ENCODE data around the gene DSCAM. TPM values are rescaled to one million over a fixed set of nuclear protein-coding genes. Genes with fewer than 3 reads are reported as not detected.

Gene DSCAM
- total RNA-seq, 2 donors from 2014 or later = 18.5 to 25.5 TPM

DNA sequence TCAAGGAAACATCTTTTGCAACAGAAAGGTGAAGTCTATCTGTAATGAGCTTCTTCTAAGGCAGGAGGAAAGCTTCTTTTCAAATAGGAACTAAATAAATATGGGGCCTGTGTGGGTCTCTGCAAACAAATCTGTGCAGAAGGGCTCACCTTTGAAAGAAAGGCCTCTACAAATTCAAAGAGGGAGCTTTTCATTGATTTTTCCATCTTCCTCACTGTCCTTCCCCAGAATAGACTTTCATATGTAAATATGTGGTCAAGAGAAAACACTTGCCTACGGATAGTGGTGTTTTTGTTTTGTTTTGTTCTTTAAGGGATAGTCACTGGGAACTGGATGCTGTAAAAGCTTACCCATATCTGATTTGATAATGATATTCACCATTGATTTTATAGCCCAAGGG, 223.4 kb downstream of the DSCAM start:
- WGBS, 2 experiments (ENCODE audit: insufficient coverage in 1 of 2, insufficient read length in 1 of 2) = 55% methylated on average over 1 of the region's 1 CpG; no CpG with 5 or more reads in 1 of the 2 experiments
- Mint-ChIP-seq H3K4me1 (peaks cover 21% of the 10 kb centered on the region), H3K27me3 (ENCODE audit: insufficient read depth) (no peaks in the 10 kb centered on the region), H3K9me3 (no peaks in the 10 kb centered on the region), H3K36me3 (ENCODE audit: low read depth) (no peaks in the 10 kb centered on the region), H3K4me3 (no peak overlapping the region), H3K27ac (no peak overlapping the region)
- TF ChIP-seq, protein P1, sequence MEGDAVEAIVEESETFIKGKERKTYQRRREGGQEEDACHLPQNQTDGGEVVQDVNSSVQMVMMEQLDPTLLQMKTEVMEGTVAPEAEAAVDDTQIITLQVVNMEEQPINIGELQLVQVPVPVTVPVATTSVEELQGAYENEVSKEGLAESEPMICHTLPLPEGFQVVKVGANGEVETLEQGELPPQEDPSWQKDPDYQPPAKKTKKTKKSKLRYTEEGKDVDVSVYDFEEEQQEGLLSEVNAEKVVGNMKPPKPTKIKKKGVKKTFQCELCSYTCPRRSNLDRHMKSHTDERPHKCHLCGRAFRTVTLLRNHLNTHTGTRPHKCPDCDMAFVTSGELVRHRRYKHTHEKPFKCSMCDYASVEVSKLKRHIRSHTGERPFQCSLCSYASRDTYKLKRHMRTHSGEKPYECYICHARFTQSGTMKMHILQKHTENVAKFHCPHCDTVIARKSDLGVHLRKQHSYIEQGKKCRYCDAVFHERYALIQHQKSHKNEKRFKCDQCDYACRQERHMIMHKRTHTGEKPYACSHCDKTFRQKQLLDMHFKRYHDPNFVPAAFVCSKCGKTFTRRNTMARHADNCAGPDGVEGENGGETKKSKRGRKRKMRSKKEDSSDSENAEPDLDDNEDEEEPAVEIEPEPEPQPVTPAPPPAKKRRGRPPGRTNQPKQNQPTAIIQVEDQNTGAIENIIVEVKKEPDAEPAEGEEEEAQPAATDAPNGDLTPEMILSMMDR (conservative IDR thresholded peaks at IDR 0.05) = no peak
- no peaks in the 10 kb centered on the region for H3K27me3 ChIP-seq (ENCODE audit: control insufficient read depth, insufficient read depth, low read length, poor library complexity, severe bottlenecking)
- H3K4me1 ChIP-seq (ENCODE audit: control insufficient read depth, insufficient read depth, low read length) = no peaks in the 10 kb centered on the region
- H3K9me3 ChIP-seq (ENCODE audit: control insufficient read depth, low read length) = no peaks in the 10 kb centered on the region
- no peak overlapping the region for H3K4me3 ChIP-seq (ENCODE audit: low read length)
- DNase-seq = no peak
- H3K27ac ChIP-seq (ENCODE audit: low read depth, low read length) = no peak overlapping the region
- H3K36me3 ChIP-seq (ENCODE audit: control insufficient read depth, insufficient read depth, low read length) = no peaks in the 10 kb centered on the region
- H3K9ac ChIP-seq (ENCODE audit: extremely low read depth, low read length, poor library complexity, severe bottlenecking) = no peak overlapping the region

DNA sequence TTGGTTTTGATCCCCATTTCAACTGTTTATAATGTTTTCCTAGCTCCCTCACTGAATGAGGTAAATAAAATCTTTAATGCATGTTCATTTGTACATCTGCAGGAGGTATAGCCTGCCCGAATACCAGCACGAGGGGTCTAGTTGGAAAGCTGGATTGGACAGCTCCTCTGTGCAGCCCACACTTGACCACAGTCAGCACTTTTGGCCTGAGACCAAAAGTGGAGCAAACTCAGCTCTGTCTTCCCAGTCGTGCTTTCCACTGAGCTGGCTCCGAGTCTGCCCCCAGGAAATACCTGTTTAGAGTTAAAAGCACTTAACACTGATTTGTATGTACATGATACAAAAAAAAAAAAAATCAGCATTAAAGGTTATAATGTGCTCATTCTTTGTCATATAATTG, 224.4 kb downstream of the DSCAM start:
- no peak for DNase-seq
- Mint-ChIP-seq H3K4me3 (no peak overlapping the region), H3K4me1 (peaks cover 25% of the 10 kb centered on the region), H3K9me3 (no peaks in the 10 kb centered on the region), H3K36me3 (ENCODE audit: low read depth) (no peaks in the 10 kb centered on the region), H3K27ac (no peak overlapping the region), H3K27me3 (ENCODE audit: insufficient read depth) (no peaks in the 10 kb centered on the region)
- no peaks in the 10 kb centered on the region for H3K36me3 ChIP-seq (ENCODE audit: control insufficient read depth, insufficient read depth, low read length)
- no peaks in the 10 kb centered on the region for H3K9me3 ChIP-seq (ENCODE audit: control insufficient read depth, low read length)
- 41 to 72% methylated on average over 3 to 4 of the region's 4 CpGs for WGBS, 2 experiments (ENCODE audit: insufficient coverage in 1 of 2, insufficient read length in 1 of 2)
- TF ChIP-seq, protein P1 (conservative IDR thresholded peaks at IDR 0.05) = no peak
- no peaks in the 10 kb centered on the region for H3K27me3 ChIP-seq (ENCODE audit: control insufficient read depth, insufficient read depth, low read length, poor library complexity, severe bottlenecking)
- H3K27ac ChIP-seq (ENCODE audit: low read depth, low read length) = no peak overlapping the region
- no peak overlapping the region for H3K9ac ChIP-seq (ENCODE audit: extremely low read depth, low read length, poor library complexity, severe bottlenecking)
- H3K4me1 ChIP-seq (ENCODE audit: control insufficient read depth, insufficient read depth, low read length) = no peaks in the 10 kb centered on the region
- H3K4me3 ChIP-seq (ENCODE audit: low read length) = no peak overlapping the region

DNA sequence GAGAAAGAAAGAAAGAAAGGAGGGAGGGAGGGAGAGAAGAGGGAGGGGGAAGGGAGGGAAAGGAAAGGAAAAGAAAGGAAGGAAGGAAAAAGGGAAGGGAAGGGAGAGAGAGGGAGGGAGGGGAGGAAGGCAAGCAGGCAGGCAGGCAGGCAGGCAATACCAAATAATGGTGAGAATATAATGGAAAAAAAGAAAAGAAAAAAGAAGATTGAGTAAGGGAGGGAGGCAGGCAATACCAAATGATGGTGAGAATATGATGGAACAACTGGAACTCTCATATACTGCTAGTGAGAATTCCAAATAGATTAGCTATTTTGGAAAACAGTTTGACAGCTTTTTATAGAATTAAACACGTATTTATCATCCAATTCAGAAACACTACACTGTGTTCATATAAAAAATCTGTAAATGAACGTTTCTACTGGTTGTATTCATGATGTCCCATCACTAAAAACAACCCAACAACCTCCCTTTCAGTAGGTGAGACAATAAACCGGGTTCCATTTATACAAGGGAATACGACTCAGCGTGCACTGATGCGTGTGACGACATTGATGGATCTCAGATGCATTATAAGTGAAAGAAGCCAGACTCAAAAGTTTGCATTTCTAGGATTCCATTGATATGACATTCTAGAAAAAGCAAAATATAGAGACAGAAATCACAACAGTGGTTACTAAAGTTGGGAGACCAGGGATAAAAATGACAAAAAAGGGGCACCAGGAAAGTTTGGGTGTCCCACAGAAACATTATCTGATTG, 226.4 kb downstream of the DSCAM start:
- Histone ChIP-seq H3K4me3 (ENCODE audit: low read length) (no peak overlapping the region), H3K36me3 (ENCODE audit: control insufficient read depth, insufficient read depth, low read length) (no peaks in the 10 kb centered on the region), H3K27ac (ENCODE audit: low read depth, low read length) (no peak overlapping the region), H3K9me3 (ENCODE audit: control insufficient read depth, low read length) (no peaks in the 10 kb centered on the region), H3K4me1 (ENCODE audit: control insufficient read depth, insufficient read depth, low read length) (no peaks in the 10 kb centered on the region), H3K9ac (ENCODE audit: extremely low read depth, low read length, poor library complexity, severe bottlenecking) (no peak overlapping the region), H3K27me3 (ENCODE audit: control insufficient read depth, insufficient read depth, low read length, poor library complexity, severe bottlenecking) (no peaks in the 10 kb centered on the region)
- H3K4me3 Mint-ChIP-seq = no peak overlapping the region
- H3K36me3 Mint-ChIP-seq (ENCODE audit: low read depth) = no peaks in the 10 kb centered on the region
- 91% methylated on average over 6 to 7 of the region's 7 CpGs for WGBS, 2 experiments (ENCODE audit: insufficient coverage in 1 of 2, insufficient read length in 1 of 2)
- TF ChIP-seq, protein P1 (conservative IDR thresholded peaks at IDR 0.05) = no peak
- no peaks in the 10 kb centered on the region for H3K27me3 Mint-ChIP-seq (ENCODE audit: insufficient read depth)
- no peaks in the 10 kb centered on the region for H3K9me3 Mint-ChIP-seq
- no peak for DNase-seq
- peaks cover 25% of the 10 kb centered on the region for H3K4me1 Mint-ChIP-seq
- H3K27ac Mint-ChIP-seq = no peak overlapping the region

Measured in endodermal cell (in vitro differentiated cells).